BLaER1 (cell line): ENCODE data around the gene RGS3.
A peak's percentile ranks its signal among the peaks of the same experiment; 100 is the strongest.
"Not testable (repeated sequence)": the region's sequence is repeated elsewhere in the genome, so short reads cannot be mapped to it uniquely, and the experiment has no call there.

Experiments used
- H3K27ac ChIP-seq: shearing (Covaris generic); formaldehyde crosslinking; 2 replicates; pipeline ENCODE4 v1.8.1; 2022
- H3K27me3 ChIP-seq: shearing (Covaris generic); formaldehyde crosslinking; 2 replicates; pipeline ENCODE4 v1.8.1; 2022
- H3K36me3 ChIP-seq: shearing (Covaris generic); formaldehyde crosslinking; 2 replicates; pipeline ENCODE4 v1.8.1; 2022
- H3K4me1 ChIP-seq: shearing (Covaris generic); formaldehyde crosslinking; 2 replicates; pipeline ENCODE4 v1.8.1; 2022
- H3K4me2 ChIP-seq: shearing (Covaris generic); formaldehyde crosslinking; 2 replicates; pipeline ENCODE4 v1.8.1; 2022
- H3K4me3 ChIP-seq: shearing (Covaris generic); formaldehyde crosslinking; 2 replicates; pipeline ENCODE4 v1.8.1; 2022
- H3K9ac ChIP-seq: shearing (Covaris generic); formaldehyde crosslinking; 2 replicates; pipeline ENCODE4 v1.8.1; 2022
- H3K9me3 ChIP-seq: shearing (Covaris generic); formaldehyde crosslinking; 2 replicates; pipeline ENCODE4 v1.8.1; 2022
- H4K20me1 ChIP-seq: shearing (Covaris generic); formaldehyde crosslinking; 2 replicates; pipeline ENCODE4 v1.8.1; 2022
- Cebpa-rat ChIP-seq: shearing (Covaris generic); IDR thresholded peaks from 2 replicates; pipeline ENCODE4 v1.8.1; 2022

The RGS3 gene

GRCh38 chr9:113484258-113484730 lies 20.8 kb downstream of the RGS3 start:
- H3K4me1 ChIP-seq = peaks cover 13% of the 10 kb centered on the region
- H3K36me3 ChIP-seq = no peaks in the 10 kb centered on the region
- H3K9ac ChIP-seq = no peak overlapping the region
- H3K4me2 ChIP-seq = peak overlapping the region; percentile 46
- TF ChIP-seq Cebpa-rat = no peak
- no peak overlapping the region for H3K4me3 ChIP-seq
- no peaks in the 10 kb centered on the region for H3K9me3 ChIP-seq
- no peaks in the 10 kb centered on the region for H4K20me1 ChIP-seq
- H3K27me3 ChIP-seq = no peaks in the 10 kb centered on the region
- H3K27ac ChIP-seq = no peak overlapping the region

- H3K4me3 ChIP-seq = no peak overlapping the region
- no peaks in the 10 kb centered on the region for H3K36me3 ChIP-seq
- no peak overlapping the region for H3K27ac ChIP-seq
Observed at GRCh38 chr9:113485761-113486115, 22.2 kb downstream of the RGS3 start.

GRCh38 chr9:113486327-113486726 lies 22.8 kb downstream of the RGS3 start:
- no peak overlapping the region for H3K27ac ChIP-seq
- no peaks in the 10 kb centered on the region for H4K20me1 ChIP-seq
- H3K36me3 ChIP-seq = no peaks in the 10 kb centered on the region
- no peaks in the 10 kb centered on the region for H3K9me3 ChIP-seq
- no peak for TF ChIP-seq Cebpa-rat
- H3K27me3 ChIP-seq = no peaks in the 10 kb centered on the region
- peaks cover 14% of the 10 kb centered on the region for H3K4me1 ChIP-seq
- H3K9ac ChIP-seq = no peak overlapping the region
- H3K4me3 ChIP-seq = no peak overlapping the region
- no peak overlapping the region for H3K4me2 ChIP-seq

More at GRCh38 chr9:113485761-113486115, 22.2 kb downstream of the RGS3 start:
- peaks cover 13% of the 10 kb centered on the region for H3K4me1 ChIP-seq
- H3K27me3 ChIP-seq = no peaks in the 10 kb centered on the region
- no peak overlapping the region for H3K4me2 ChIP-seq
- no peak for TF ChIP-seq Cebpa-rat
- no peak overlapping the region for H3K9ac ChIP-seq
- no peaks in the 10 kb centered on the region for H3K9me3 ChIP-seq
- H4K20me1 ChIP-seq = no peaks in the 10 kb centered on the region

- Histone ChIP-seq H3K4me2 (no peak overlapping the region), H3K9ac (no peak overlapping the region), H3K9me3 (no peaks in the 10 kb centered on the region), H3K4me1 (peaks cover 24% of the 10 kb centered on the region), H3K4me3 (no peak overlapping the region), H3K36me3 (no peaks in the 10 kb centered on the region), H3K27ac (no peak overlapping the region), H4K20me1 (no peaks in the 10 kb centered on the region), H3K27me3 (no peaks in the 10 kb centered on the region)
- TF ChIP-seq Cebpa-rat = no peak
Observed at GRCh38 chr9:113488071-113488470, 24.5 kb downstream of the RGS3 start.

- no peak for TF ChIP-seq Cebpa-rat
- peaks cover 24% of the 10 kb centered on the region for H3K4me1 ChIP-seq
- no peak overlapping the region for H3K27ac ChIP-seq
- H3K4me2 ChIP-seq = no peak overlapping the region
- no peaks in the 10 kb centered on the region for H3K36me3 ChIP-seq
- H3K4me3 ChIP-seq = no peak overlapping the region
- H3K9me3 ChIP-seq = no peaks in the 10 kb centered on the region
- H4K20me1 ChIP-seq = no peaks in the 10 kb centered on the region
- H3K9ac ChIP-seq = no peak overlapping the region
- H3K27me3 ChIP-seq = no peaks in the 10 kb centered on the region
Observed at GRCh38 chr9:113488490-113488889, 25.0 kb downstream of the RGS3 start.

GRCh38 chr9:113491147-113491546 lies 27.6 kb downstream of the RGS3 start:
- H3K4me2 ChIP-seq = not testable (repeated sequence)

GRCh38 chr9:113492343-113493202 lies 29.0 kb downstream of the RGS3 start:
- no peak for TF ChIP-seq Cebpa-rat
- Histone ChIP-seq H3K36me3 (no peaks in the 10 kb centered on the region), H3K9me3 (no peaks in the 10 kb centered on the region), H3K4me3 (no peak overlapping the region), H3K4me1 (peaks cover 27% of the 10 kb centered on the region), H3K27ac (no peak overlapping the region), H4K20me1 (no peaks in the 10 kb centered on the region), H3K4me2 (no peak overlapping the region), H3K27me3 (no peaks in the 10 kb centered on the region), H3K9ac (no peak overlapping the region)

More at GRCh38 chr9:113491147-113491546, 27.6 kb downstream of the RGS3 start:
- peaks cover 25% of the 10 kb centered on the region for H3K4me1 ChIP-seq
- not testable (repeated sequence) for H3K36me3 ChIP-seq, H3K27ac ChIP-seq, H3K9me3 ChIP-seq, H4K20me1 ChIP-seq, H3K9ac ChIP-seq, H3K27me3 ChIP-seq, H3K4me3 ChIP-seq

- Histone ChIP-seq H3K9me3 (no peaks in the 10 kb centered on the region), H3K36me3 (no peaks in the 10 kb centered on the region), H3K27ac (no peak overlapping the region), H4K20me1 (no peaks in the 10 kb centered on the region), H3K4me3 (no peak overlapping the region), H3K4me1 (peaks cover 27% of the 10 kb centered on the region), H3K4me2 (no peak overlapping the region), H3K9ac (no peak overlapping the region), H3K27me3 (no peaks in the 10 kb centered on the region)
- no peak for TF ChIP-seq Cebpa-rat
Observed at GRCh38 chr9:113493203-113493520, 29.6 kb downstream of the RGS3 start.

GRCh38 chr9:113495526-113495925 lies 32.0 kb downstream of the RGS3 start:
- peak overlapping the region; percentile 38 for H3K4me2 ChIP-seq
- no peaks in the 10 kb centered on the region for H3K27me3 ChIP-seq
- H3K9ac ChIP-seq = no peak overlapping the region
- no peaks in the 10 kb centered on the region for H4K20me1 ChIP-seq
- H3K4me3 ChIP-seq = no peak overlapping the region
- no peak for TF ChIP-seq Cebpa-rat
- no peaks in the 10 kb centered on the region for H3K9me3 ChIP-seq
- peak overlapping the region; percentile 3; the same call in 1 of the 2 replicates for H3K27ac ChIP-seq
- H3K4me1 ChIP-seq = peaks cover 27% of the 10 kb centered on the region
- H3K36me3 ChIP-seq = no peaks in the 10 kb centered on the region

GRCh38 chr9:113497051-113497450 lies 33.5 kb downstream of the RGS3 start:
- no peaks in the 10 kb centered on the region for H3K9me3 ChIP-seq
- TF ChIP-seq Cebpa-rat = no peak
- H3K4me2 ChIP-seq = no peak overlapping the region
- H3K27me3 ChIP-seq = no peaks in the 10 kb centered on the region
- no peak overlapping the region for H3K4me3 ChIP-seq
- no peaks in the 10 kb centered on the region for H4K20me1 ChIP-seq
- no peaks in the 10 kb centered on the region for H3K36me3 ChIP-seq
- no peak overlapping the region for H3K27ac ChIP-seq
- H3K9ac ChIP-seq = no peak overlapping the region
- peaks cover 21% of the 10 kb centered on the region for H3K4me1 ChIP-seq
